A172 (cell line): ENCODE data around the gene MMP15. TPM values are rescaled to one million over a fixed set of nuclear protein-coding genes. Genes with fewer than 3 reads are reported as not detected.

Experiments used
- DNase-seq: peaks from one replicate; pipeline ENCODE4 v3.0.0-alpha.2; 2015; ENCODE audit warnings: low spot score
- total RNA-seq: library from RNA; depleted of rRNA; stranded (reverse); fragments of >200 nt; shearing (Covaris generic); gene quantifications from 2 replicates; pipeline ENCODE4 v1.2.3, GENCODE V29; 2014

MMP15 gene
- total RNA-seq, 1 experiment from 2014 or later: 6.4 TPM

DNA sequence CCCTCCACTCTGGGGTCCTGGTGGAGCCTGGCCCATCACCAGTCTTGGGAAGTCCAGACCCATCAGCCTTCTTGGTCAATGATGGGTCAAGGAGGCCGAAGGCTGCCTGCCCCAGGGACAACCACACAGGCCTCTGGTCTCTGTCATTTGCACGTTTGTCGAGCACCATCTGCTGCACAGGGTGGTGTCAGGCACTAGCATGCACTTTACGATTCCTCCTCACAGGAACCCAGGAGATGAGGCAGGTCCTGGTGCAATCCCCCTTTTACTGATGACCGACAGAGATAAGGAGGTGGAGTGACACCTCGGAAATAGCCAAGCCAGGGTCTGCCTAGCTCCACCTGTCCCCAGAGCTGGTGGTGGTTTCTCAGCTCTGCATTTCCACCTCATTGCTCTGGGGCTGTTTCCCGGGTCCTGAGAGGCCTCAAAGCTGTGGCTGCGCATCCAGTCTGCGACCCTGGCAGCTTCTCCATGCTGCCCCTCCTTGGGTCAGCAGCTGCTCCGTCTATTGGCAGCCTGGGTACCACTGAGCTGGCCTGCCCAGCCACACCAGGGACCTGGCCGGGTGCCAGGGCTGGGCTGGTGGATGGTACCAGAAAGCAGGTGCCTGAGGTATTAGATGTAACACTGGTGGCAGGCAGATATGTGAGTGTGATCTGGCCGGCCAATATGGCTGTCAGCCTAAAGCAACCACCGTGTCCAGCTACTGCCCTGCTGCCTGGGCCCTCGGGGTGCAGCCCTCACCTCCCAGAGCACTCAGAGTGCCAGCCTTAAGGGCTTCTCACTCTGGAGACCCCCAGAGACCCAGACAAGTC lies 10.0 kb downstream of the MMP15 start:
- DNase-seq: no peak

DNA sequence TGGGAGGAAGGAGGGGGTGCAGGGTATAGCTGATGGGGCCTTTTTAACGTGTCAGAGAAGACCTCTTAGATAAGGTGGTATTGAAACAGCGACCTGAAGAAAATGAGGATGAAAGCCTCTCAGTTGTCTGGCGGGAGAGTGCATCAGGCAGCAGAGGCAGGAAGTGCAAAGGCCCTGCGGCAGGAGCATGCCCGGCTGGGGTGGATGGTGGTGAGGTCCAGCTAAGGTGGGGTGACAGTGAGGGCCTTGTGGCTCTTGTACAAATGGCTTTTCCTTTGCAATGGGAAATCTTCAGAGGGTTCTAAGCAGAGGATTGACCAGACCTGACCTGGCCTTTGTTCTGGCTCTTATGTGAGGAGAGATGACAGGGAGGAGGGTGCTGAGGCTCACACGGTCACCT lies 11.4 kb downstream of the MMP15 start:
- DNase-seq: no peak

- no peak for DNase-seq
Observed at GRCh38 chr16:58037365-58038057, 12.0 kb downstream of the MMP15 start.

DNA sequence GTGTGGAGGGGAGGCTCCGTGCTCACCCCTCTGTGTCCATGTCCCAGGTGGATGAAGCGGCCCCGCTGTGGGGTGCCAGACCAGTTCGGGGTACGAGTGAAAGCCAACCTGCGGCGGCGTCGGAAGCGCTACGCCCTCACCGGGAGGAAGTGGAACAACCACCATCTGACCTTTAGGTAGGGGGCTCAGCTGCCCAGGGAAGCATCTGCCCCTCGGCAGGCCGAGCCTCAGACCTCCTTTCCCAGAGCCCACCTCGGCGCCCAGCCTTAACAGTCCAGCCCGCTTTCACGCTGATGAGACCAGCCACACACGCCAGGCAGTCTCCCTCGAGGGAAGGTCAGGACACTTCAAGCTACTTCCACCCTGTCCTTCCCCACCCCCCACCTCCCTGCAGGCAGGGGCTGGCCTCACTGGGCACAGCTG lies 12.7 kb downstream of the MMP15 start:
- DNase-seq: no peak

GRCh38 chr16:58039829-58040495 lies 14.4 kb downstream of the MMP15 start:
- no peak for DNase-seq

GRCh38 chr16:58040496-58040846 lies 14.9 kb downstream of the MMP15 start:
- no peak for DNase-seq

DNA sequence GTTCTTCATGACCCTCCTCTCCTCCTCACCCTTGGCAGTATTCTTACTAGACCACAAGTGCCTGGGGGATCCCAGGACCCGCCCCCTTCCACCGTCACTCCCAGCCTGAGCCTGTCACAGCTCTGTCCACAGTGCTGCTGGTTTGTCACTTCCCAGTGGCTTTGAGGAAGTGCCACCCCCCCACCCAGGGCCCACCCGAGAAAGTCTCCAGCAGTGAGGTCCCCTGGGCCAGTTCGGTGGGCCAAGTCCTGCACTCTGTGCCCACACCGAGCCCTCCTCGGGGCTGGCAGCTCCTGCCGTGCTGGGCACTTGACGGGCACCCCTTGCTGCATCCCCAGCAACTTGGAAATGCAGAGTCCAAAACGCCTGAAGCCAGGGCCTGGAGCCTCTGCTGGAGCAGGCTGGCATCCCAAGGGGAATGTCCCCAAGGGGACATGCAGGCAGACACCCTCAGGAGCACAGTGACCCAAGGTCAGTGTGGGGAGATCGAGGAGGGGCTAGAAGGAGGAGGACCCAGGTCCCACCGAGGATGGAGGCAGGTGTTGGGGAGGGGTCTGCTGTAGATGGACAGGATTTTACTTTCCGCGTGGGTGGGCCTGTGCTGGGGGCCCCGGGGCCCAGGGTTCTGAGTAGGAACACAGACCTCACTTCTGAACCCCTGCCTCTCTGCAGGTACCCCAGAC lies 15.5 kb downstream of the MMP15 start:
- no peak for DNase-seq

DNA sequence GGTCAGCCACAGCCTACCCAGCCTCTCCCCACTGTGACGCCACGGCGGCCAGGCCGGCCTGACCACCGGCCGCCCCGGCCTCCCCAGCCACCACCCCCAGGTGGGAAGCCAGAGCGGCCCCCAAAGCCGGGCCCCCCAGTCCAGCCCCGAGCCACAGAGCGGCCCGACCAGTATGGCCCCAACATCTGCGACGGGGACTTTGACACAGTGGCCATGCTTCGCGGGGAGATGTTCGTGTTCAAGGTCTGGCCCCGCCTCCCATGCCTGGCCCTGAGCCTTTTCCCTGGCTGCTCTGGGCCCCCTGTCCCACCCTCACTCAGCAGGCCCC lies 16.0 kb downstream of the MMP15 start:
- DNase-seq: no peak

GRCh38 chr16:58042001-58042885 lies 16.7 kb downstream of the MMP15 start:
- no peak for DNase-seq

DNA sequence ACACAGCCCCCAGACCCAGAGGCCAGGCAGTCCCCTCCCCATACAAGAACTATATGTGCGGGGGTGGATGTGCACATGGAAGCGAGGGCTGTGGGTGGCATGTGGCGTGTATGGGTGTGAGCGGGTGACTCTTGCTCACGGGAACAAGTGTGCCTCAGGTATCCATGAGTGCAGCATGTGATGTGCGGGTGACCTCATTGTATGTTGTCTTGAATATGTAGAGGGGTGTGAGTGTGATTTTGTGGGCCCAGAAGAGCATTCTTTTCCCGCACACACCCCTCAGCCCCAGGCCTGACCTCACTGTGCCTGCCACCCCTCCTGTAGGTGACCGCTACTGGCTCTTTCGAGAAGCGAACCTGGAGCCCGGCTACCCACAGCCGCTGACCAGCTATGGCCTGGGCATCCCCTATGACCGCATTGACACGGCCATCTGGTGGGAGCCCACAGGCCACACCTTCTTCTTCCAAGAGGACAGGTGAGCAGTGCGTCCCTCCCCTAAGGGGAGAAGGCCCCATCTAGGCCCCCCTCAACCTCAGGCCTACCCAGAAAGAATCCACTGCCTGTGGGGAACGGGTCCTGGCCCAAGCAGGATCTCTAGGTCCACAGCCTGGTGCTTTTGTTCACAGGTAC lies 17.4 kb downstream of the MMP15 start:
- no peak for DNase-seq

DNA sequence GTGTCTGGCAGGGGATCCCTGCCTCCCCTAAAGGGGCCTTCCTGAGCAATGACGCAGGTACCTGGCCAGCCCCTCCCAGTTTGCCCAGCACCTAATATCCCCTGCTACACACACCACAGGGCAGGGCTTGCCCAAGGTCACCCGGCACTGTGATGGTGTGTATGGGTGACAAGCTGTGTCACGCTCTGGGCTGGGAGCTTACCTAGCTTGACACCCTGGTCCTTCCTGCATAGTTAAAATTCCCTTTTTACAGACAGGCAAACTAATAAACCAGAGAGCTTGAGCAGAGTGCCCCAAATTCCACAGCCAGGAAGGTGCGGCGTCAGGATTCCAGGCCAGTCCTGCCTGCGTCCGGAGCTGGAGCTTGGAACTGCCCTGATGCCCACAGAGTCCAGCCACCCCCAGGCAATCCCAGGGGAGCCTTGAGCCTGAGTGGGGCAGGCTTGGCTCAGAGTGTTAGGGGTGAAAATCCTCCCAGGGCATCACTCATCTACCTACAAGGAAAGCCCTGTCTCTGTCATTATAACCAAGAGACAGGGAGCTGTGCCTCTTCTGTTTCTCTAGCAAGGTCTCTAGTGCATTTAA lies 18.1 kb downstream of the MMP15 start:
- no peak for DNase-seq

DNA sequence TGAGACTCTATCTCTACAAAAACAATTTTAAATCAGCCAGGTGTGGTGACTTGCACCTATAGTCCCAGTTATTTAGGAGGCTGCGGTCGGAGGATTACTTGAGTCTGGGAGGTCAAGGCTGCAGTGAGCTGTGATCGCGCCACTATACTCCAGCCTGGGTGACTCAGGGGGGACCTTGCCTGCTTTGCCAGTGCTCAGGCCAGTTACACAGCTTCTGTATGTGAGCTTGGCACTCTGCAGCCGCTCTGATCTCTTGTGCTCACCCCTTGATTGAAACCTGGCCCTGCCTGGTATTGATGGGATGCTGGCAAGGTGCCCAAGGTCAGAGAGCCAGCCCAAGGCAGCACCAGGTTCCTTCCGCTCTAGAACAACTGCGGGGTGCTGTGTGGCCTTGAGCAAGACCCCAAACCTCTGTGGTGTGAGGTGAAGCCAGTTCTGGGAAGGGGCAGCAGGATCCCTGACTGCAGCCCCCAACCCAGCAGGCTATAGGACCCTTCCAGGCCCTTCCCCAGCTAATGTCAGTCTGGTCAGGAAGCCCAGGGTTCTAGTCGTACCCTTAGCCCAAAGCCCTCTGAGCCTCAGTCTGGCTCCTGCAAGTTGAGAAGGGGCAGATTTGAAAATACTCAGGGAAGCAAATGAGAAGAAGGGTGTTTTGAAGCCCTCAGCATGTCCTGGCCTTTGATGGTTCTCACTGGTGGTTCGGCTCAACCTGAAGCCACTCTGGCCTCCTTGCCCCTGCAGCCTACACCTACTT lies 18.9 kb downstream of the MMP15 start:
- no peak for DNase-seq

DNA sequence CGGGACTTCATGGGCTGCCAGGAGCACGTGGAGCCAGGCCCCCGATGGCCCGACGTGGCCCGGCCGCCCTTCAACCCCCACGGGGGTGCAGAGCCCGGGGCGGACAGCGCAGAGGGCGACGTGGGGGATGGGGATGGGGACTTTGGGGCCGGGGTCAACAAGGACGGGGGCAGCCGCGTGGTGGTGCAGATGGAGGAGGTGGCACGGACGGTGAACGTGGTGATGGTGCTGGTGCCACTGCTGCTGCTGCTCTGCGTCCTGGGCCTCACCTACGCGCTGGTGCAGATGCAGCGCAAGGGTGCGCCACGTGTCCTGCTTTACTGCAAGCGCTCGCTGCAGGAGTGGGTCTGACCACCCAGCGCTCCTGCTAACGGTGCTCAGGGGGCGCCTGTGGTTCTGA lies 19.5 kb downstream of the MMP15 start:
- DNase-seq: no peak

DNA sequence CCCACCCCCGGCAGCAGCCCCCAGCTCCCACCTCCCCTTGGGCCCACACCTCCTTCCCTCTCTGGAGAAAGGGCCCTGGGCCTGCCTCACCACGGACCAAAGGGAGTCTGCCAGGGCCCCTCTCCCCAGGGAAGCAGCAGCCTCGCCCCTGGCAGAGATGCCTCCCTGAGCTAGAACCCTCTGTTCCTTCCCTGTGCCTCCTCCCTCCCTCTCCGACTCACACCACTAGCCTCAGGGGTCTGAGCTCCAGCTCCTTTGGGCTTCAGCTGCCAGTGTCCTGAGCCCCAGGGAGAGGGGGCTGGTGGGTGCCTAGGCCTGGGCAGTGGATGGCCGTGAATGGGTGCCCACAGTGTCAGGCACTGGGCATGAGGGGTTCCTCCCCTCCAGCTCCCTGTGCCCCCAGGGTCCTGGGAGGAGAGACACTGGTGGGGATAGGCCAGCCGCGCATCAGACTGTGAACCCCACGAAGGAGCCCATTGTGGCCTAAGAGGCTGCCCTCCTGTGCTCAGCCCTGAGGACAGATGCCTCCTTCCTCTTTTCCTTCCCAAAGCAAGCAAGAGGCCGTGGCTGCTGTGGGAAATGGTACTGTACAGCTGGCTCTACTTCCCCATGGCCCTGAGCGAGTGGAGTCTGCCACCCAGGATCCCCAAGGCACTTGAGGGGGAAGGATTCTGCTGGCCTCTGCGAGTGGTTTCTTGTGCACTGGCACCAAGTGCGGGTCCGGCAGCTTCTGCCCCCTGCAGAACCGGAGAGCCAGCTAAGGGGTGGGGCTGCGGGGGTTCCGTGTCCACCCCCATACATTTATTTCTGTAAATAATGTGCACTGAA lies 20.7 kb downstream of the MMP15 start:
- DNase-seq: no peak

- DNase-seq: no peak
Observed at GRCh38 chr16:58046936-58047335, 21.4 kb downstream of the MMP15 start.

GRCh38 chr16:58047557-58048348 lies 22.2 kb downstream of the MMP15 start:
- DNase-seq: no peak

DNA sequence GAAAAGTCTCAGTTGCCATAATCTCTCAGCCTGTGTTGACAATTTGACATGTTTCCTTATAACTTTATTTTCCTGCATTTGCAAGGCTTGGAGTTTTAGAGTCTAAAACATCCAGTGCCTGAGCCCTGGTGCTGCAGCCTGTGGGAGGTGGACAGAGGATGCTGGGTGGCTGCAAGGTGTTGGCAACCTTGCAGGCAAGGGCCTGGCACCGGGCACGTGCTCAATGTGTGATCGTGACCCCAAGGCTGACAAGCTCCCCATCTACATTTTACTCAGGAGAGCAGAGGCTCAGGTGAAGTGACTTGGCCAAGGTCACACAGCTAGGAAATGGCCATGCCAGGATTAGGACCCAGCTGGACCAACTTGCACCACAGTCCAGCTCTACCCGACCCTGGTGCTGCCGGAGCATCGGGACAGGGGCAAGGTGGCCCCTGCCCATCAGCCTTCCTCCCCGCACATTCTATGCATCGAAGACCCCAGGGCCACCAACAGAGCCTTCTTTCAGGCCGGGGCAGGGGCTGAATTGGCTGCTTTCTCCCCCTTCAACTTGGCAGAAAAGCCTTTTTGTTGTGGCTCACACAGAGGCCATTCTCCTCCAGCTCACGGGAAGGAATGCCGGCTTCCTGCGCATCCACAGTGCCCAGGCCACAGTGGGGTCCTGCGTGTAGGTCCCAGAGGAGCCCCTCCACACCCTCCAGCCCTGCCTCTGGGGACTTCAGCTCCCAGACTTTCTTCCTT lies 23.1 kb downstream of the MMP15 start:
- no peak for DNase-seq
